SU-DHL-6 (cell line): ENCODE measurements around the gene AGAP1.

Source experiments
- CTCF ChIP-seq: fragments of 200-600 bp; sonication (generic); IDR thresholded peaks from one replicate; pipeline ENCODE4 v1.5.1; 2017; ENCODE audit warnings: antibody characterized with exemption, mild to moderate bottlenecking, low read length, moderate library complexity; ENCODE audit not compliant: insufficient read depth, poor library complexity, severe bottlenecking
- EZH2phosphoT487 ChIP-seq: fragments of 200-600 bp; sonication (generic), shearing (Covaris generic); conservative IDR thresholded peaks from 2 replicates; pipeline ENCODE4 v1.6.1; 2018; ENCODE audit warnings: mild to moderate bottlenecking, antibody characterized with exemption, low read length, moderate library complexity, mixed read lengths

DNA sequence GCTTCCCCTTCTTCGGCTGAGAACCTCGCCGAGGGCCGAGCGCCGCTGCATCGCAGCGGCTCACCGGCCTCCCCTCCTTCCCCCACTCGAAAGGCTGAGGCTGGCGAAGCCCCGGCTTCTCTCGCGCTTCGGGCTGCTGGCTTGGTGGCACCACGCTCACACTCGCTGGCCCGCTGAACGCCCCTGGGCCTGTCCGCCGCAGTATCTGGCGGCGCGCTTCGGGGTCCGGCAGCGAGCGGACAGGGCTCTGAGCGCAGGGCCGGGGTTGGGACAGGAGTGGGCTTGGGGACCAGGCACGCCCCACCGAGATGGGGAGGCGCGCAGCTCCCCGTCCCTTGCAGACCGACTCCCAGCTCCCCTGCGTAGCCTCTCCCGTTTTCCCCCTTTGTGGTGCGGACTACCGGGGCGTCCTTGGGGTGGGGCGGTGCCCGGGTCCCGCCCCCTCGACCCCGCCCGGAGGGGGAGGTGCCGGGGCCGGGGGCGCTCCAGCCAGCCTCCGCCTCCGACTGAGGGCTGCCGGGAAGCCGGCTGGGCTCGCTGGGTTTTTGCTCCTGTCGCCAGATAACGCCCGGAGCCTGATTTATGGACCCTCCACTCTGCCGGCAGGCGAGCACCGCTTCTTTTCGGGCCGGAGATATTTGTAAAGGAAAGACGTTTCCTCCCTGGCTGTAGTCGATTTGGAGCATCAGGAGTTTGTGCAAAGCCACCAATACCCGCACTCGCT, 670.5 kb downstream of the AGAP1 start:
- TF ChIP-seq CTCF (no peak), EZH2phosphoT487 (no peak)
